ENCODE data around the gene PARD3B. TPM values are rescaled to one million over a fixed set of nuclear protein-coding genes. Genes with fewer than 3 reads are reported as not detected.

PARD3B gene
- total and polyA plus RNA-seq, 10 of the 15 experiments (the other 5 are each of a cell fraction or from before 2014, with no cell fraction given) = 0.01 to 0.54 (median 0.07) TPM; not detected in 7

GRCh38 chr2:205657579-205657978 is 1112.3 kb downstream of the PARD3B start (continued):
- TF ChIP-seq, protein P1, sequence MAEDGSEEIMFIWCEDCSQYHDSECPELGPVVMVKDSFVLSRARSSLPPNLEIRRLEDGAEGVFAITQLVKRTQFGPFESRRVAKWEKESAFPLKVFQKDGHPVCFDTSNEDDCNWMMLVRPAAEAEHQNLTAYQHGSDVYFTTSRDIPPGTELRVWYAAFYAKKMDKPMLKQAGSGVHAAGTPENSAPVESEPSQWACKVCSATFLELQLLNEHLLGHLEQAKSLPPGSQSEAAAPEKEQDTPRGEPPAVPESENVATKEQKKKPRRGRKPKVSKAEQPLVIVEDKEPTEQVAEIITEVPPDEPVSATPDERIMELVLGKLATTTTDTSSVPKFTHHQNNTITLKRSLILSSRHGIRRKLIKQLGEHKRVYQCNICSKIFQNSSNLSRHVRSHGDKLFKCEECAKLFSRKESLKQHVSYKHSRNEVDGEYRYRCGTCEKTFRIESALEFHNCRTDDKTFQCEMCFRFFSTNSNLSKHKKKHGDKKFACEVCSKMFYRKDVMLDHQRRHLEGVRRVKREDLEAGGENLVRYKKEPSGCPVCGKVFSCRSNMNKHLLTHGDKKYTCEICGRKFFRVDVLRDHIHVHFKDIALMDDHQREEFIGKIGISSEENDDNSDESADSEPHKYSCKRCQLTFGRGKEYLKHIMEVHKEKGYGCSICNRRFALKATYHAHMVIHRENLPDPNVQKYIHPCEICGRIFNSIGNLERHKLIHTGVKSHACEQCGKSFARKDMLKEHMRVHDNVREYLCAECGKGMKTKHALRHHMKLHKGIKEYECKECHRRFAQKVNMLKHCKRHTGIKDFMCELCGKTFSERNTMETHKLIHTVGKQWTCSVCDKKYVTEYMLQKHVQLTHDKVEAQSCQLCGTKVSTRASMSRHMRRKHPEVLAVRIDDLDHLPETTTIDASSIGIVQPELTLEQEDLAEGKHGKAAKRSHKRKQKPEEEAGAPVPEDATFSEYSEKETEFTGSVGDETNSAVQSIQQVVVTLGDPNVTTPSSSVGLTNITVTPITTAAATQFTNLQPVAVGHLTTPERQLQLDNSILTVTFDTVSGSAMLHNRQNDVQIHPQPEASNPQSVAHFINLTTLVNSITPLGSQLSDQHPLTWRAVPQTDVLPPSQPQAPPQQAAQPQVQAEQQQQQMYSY (CRISPR knock-in tag; IDR thresholded peaks at IDR 0.05) = no peak
- TF ChIP-seq, protein P2, sequence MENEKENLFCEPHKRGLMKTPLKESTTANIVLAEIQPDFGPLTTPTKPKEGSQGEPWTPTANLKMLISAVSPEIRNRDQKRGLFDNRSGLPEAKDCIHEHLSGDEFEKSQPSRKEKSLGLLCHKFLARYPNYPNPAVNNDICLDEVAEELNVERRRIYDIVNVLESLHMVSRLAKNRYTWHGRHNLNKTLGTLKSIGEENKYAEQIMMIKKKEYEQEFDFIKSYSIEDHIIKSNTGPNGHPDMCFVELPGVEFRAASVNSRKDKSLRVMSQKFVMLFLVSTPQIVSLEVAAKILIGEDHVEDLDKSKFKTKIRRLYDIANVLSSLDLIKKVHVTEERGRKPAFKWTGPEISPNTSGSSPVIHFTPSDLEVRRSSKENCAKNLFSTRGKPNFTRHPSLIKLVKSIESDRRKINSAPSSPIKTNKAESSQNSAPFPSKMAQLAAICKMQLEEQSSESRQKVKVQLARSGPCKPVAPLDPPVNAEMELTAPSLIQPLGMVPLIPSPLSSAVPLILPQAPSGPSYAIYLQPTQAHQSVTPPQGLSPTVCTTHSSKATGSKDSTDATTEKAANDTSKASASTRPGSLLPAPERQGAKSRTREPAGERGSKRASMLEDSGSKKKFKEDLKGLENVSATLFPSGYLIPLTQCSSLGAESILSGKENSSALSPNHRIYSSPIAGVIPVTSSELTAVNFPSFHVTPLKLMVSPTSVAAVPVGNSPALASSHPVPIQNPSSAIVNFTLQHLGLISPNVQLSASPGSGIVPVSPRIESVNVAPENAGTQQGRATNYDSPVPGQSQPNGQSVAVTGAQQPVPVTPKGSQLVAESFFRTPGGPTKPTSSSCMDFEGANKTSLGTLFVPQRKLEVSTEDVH (IDR thresholded peaks at IDR 0.05; ENCODE audit: low read depth, partially characterized antibody) = no peak
- TF ChIP-seq, protein P3, sequence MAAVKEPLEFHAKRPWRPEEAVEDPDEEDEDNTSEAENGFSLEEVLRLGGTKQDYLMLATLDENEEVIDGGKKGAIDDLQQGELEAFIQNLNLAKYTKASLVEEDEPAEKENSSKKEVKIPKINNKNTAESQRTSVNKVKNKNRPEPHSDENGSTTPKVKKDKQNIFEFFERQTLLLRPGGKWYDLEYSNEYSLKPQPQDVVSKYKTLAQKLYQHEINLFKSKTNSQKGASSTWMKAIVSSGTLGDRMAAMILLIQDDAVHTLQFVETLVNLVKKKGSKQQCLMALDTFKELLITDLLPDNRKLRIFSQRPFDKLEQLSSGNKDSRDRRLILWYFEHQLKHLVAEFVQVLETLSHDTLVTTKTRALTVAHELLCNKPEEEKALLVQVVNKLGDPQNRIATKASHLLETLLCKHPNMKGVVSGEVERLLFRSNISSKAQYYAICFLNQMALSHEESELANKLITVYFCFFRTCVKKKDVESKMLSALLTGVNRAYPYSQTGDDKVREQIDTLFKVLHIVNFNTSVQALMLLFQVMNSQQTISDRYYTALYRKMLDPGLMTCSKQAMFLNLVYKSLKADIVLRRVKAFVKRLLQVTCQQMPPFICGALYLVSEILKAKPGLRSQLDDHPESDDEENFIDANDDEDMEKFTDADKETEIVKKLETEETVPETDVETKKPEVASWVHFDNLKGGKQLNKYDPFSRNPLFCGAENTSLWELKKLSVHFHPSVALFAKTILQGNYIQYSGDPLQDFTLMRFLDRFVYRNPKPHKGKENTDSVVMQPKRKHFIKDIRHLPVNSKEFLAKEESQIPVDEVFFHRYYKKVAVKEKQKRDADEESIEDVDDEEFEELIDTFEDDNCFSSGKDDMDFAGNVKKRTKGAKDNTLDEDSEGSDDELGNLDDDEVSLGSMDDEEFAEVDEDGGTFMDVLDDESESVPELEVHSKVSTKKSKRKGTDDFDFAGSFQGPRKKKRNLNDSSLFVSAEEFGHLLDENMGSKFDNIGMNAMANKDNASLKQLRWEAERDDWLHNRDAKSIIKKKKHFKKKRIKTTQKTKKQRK (IDR thresholded peaks at IDR 0.05; ENCODE audit: low read depth, low read length) = no peak
